Neutrophil (primary cell): Measurements from ENCODE around the gene PNPLA5.

Experiments used
- H3K27ac ChIP-seq: fragments of 200-600 bp; sonication (generic); 2 replicates; pipeline ENCODE4 v1.5.1; 2016; ENCODE audit warnings: mild to moderate bottlenecking, moderate library complexity
- H3K27me3 ChIP-seq: fragments of 200-600 bp; sonication (generic); 2 replicates; pipeline ENCODE4 v1.6.0; 2016; ENCODE audit warnings: mild to moderate bottlenecking
- H3K36me3 ChIP-seq: fragments of 200-600 bp; sonication (generic); 2 replicates; pipeline ENCODE4 v1.5.1; 2017
- H3K4me1 ChIP-seq, 2 experiments: fragments of 200-600 bp in 1 of 2; sonication (generic) in 1 of 2; 1 replicate in 1 of 2; 2 replicates in 1 of 2; pipeline versions ENCODE4 v1.5.1 to v1.6.1; 2013 to 2016; ENCODE audit warnings: low read depth in 1 of 2, low read length in 1 of 2, mild to moderate bottlenecking in 1 of 2, moderate library complexity in 1 of 2; ENCODE audit not compliant: control insufficient read depth in 1 of 2, insufficient read depth in 1 of 2
- H3K4me3 ChIP-seq, 2 experiments: fragments of 200-600 bp in 1 of 2; sonication (generic) in 1 of 2; 1 replicate in 1 of 2; 2 replicates in 1 of 2; pipeline ENCODE4 v1.5.1; 2013 to 2016; ENCODE audit warnings: low read depth in 1 of 2, low read length in 1 of 2, mild to moderate bottlenecking in 1 of 2, moderate library complexity in 1 of 2
- H3K9me3 ChIP-seq: fragments of 200-600 bp; sonication (generic); 2 replicates; pipeline ENCODE4 v1.5.1; 2016
- CTCF ChIP-seq: fragments of 200-600 bp; sonication (generic); IDR thresholded peaks from 2 replicates; pipeline ENCODE4 v1.5.1; 2016; ENCODE audit warnings: antibody characterized with exemption

Gene PNPLA5

DNA sequence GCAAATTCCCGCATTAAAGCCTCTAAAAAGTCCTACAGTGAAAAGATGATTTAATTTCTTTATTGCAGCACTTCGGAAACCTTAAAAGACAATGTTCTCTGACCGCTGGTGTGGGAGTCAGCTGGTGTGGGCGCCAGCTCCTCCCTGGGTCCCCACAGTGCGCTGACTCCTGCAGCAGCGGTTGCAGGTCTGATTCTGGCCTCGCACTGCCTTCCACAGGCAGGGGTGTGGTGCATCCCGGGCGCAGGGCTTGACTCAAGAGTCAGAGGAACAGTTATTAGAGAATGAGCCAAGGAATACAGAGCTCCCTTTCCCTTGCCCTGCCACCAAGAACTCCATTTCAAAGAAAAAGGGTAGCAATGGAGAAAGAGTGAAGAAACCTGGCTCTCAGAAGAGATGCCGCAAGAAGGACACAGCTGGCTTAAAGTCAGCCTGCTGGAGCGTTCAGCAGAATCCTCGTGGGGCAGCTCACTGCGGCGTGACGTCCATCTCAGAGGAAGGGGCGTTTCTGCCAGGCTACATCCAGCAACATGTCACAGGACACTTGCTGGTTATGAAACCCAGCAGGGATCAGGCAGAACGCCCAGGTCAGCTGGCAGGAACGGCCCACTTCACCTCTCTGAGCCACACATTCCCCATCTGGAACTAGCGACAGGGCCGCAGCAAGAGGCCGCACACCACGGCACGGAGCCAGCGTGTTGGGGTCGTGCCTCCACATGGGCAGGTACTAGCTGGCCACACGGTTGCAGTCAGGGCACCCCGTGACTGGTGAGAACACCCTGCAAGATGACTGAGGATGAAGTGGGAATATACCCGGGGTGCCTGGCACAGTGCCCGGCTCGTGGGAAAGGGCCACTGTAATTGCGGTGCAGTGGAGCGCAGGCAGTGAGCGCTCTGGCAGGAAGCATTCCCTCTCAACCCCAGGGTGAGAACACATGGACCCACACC is 61.6 kb downstream of the PNPLA5 start:
- H3K4me3 ChIP-seq = no peak overlapping the region
- H3K27me3 ChIP-seq = no peaks in the 10 kb centered on the region
- H3K36me3 ChIP-seq = no peaks in the 10 kb centered on the region
- no peaks in the 10 kb centered on the region for H3K9me3 ChIP-seq
- no peaks in the 10 kb centered on the region for H3K4me1 ChIP-seq
- H3K27ac ChIP-seq = no peak overlapping the region
- TF ChIP-seq CTCF = no peak
